Measurements from ENCODE around the gene PPP1R2B. TPM values are rescaled to one million over a fixed set of nuclear protein-coding genes. Genes with fewer than 3 reads are reported as not detected.

The PPP1R2B gene
- total and polyA plus RNA-seq, 2 donors, result 0.09 to 0.11 TPM

DNA sequence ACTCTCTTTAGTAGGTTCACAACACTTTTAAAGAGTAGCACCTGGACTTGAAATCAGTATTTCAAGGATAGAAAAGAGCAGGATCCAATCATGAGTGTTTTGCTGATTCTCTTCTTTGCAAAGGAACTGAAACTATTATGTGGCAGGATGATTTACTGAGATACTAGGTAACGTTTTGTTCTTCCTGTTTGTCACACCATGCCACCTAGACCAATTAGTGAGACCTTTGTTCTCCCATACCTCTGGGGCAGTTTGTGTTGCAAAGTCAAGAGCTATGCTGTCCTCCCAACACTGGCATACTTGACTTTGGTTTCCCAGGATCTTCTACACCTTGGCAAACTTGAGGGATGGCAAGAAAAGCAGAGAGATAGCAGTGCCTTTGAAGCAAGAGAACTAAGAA, 43.4 kb downstream of the PPP1R2B start:
- Histone ChIP-seq H3K4me3 (ENCODE audit: low read depth, low read length) (no peak overlapping the region), H3K36me3 (ENCODE audit: insufficient read depth) (no peaks in the 10 kb centered on the region), H3K27ac (ENCODE audit: low read depth) (no peak overlapping the region), H3K4me1 (ENCODE audit: insufficient read depth) (no peaks in the 10 kb centered on the region)
- 42% methylated on average over 1 of the region's 1 CpG for WGBS
- DNase-seq (ENCODE audit: extremely low spot score), result no peak

DNA sequence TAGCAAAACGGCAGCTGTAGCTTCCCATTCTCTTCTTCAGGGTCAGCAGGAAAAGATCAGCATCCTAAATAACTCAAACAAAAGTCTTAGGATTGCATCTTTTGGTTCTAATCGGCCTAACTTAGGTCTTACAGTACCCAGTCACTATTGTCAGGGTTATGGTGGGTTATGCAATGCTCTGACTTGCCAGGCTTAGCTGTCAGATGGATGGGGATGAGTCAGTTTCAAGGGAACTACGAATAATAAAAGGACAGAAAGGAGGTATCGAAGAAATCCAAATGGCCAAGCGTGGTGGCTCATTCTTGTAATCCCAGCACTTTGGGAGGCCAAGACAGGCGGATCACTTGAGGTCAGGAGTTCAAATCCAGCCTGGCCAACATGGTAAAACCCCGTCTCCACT, 46.5 kb downstream of the PPP1R2B start:
- Histone ChIP-seq H3K36me3 (ENCODE audit: insufficient read depth) (no peaks in the 10 kb centered on the region), H3K4me3 (ENCODE audit: low read depth, low read length) (no peak overlapping the region), H3K27ac (ENCODE audit: low read depth) (no peak overlapping the region), H3K4me1 (ENCODE audit: insufficient read depth) (no peaks in the 10 kb centered on the region)
- no peak for DNase-seq (ENCODE audit: extremely low spot score)
- WGBS, result 82% methylated on average over 7 of the region's 7 CpGs

Small RNAs within 50 kb of the gene (small RNA-seq; reads per million reads assigned to genes)
- gene RNU6-556P, result not detected

Other genes starting within 250 kb of the PPP1R2B start
- 1.7 TPM for gene TIMD4, start 112.9 kb downstream of the PPP1R2B start, total RNA-seq
- gene TIMD4, start 112.9 kb downstream of the PPP1R2B start, polyA plus RNA-seq, result 0.19 TPM
- 0.90 TPM for gene HAVCR1, start 208.8 kb downstream of the PPP1R2B start, total RNA-seq
- 0.08 TPM for gene HAVCR1, start 208.8 kb downstream of the PPP1R2B start, polyA plus RNA-seq

All from urinary bladder (tissue), 4 donors.